ENCODE data around the gene IGFBP4.

DNA sequence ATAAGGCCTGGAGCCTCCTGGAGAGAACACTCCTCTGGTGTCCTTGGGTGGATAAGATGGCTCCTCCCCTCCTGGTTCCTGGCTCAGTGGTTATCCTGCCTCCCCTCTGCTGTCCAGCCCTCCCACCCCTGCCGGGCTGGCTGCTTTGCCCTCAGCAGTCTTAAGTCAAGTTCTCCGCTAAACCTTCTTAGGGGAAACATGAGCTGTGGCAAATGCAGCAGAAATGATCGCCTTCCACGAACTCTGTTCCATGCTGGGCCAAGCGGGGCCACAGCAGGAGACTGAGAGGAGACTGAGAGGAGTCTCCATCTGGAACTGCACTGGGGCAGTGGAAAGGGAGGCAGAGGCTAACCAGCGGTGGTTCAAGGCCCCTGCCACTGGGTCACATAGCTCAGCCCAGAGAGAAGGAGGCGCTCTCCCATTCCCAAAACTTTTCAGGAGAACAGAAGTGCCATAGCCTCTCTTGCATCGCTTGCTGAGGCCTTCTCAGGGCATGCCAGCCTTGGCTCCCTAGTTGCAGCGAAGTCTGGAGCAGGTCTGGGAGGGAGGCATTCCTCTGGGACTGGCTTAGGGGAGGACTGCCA lies 31.3 kb downstream of the IGFBP4 start:
- TF ChIP-seq, protein P1, sequence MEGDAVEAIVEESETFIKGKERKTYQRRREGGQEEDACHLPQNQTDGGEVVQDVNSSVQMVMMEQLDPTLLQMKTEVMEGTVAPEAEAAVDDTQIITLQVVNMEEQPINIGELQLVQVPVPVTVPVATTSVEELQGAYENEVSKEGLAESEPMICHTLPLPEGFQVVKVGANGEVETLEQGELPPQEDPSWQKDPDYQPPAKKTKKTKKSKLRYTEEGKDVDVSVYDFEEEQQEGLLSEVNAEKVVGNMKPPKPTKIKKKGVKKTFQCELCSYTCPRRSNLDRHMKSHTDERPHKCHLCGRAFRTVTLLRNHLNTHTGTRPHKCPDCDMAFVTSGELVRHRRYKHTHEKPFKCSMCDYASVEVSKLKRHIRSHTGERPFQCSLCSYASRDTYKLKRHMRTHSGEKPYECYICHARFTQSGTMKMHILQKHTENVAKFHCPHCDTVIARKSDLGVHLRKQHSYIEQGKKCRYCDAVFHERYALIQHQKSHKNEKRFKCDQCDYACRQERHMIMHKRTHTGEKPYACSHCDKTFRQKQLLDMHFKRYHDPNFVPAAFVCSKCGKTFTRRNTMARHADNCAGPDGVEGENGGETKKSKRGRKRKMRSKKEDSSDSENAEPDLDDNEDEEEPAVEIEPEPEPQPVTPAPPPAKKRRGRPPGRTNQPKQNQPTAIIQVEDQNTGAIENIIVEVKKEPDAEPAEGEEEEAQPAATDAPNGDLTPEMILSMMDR (IDR thresholded peaks at IDR 0.05; ENCODE audit: insufficient read depth, low read depth, low read length) = no peak
- no peak for TF ChIP-seq EZH2 (IDR thresholded peaks at IDR 0.05; ENCODE audit: insufficient read depth, low read length)

All from astrocyte (in vitro differentiated cells and primary cell).